NCI-H446 (cell line): ENCODE measurements around the gene F2RL1.
"Not testable (repeated sequence)": the region's sequence is repeated elsewhere in the genome, so short reads cannot be mapped to it uniquely, and the experiment has no call there.

Experiments
- DNase-seq, 2 experiments: peaks; one replicate each; lab custom pipeline; 2025; lab: John Stamatoyannopoulos, UW

F2RL1 gene

DNA sequence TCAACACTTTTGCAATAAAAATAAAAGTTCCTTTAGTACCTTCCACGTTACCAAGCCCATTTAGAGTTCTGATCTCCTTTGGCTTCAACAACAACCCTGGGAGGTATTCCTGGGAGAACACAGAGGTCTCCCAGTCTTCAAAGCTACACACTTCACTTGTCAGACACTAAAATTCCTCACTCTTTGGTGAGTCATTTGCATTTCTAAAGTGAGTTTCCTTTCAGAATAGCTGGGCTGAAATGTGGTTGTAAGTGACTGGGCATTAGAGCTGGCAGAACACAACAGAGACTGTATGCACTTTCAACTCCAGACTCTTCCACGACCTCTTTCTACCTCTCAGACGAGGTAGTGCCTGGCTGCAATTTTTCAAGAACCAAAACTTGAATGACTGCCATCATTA is 11.5 kb upstream of the F2RL1 start:
- no peak for DNase-seq

GRCh38 chr5:76808141-76808691 is 10.6 kb upstream of the F2RL1 start:
- no peak for DNase-seq

- DNase-seq: no peak
These were observed 9.7 kb upstream of the F2RL1 start for GRCh38 chr5:76809141-76809540.

- DNase-seq: no peak
These were observed 8.6 kb upstream of the F2RL1 start for GRCh38 chr5:76810236-76810635.

- DNase-seq: no peak
These were observed 7.6 kb upstream of the F2RL1 start for GRCh38 chr5:76811214-76811613.

GRCh38 chr5:76812209-76812608 is 6.6 kb upstream of the F2RL1 start:
- not testable (repeated sequence) for DNase-seq

GRCh38 chr5:76813982-76814562 is 4.8 kb upstream of the F2RL1 start:
- no peak for DNase-seq

DNA sequence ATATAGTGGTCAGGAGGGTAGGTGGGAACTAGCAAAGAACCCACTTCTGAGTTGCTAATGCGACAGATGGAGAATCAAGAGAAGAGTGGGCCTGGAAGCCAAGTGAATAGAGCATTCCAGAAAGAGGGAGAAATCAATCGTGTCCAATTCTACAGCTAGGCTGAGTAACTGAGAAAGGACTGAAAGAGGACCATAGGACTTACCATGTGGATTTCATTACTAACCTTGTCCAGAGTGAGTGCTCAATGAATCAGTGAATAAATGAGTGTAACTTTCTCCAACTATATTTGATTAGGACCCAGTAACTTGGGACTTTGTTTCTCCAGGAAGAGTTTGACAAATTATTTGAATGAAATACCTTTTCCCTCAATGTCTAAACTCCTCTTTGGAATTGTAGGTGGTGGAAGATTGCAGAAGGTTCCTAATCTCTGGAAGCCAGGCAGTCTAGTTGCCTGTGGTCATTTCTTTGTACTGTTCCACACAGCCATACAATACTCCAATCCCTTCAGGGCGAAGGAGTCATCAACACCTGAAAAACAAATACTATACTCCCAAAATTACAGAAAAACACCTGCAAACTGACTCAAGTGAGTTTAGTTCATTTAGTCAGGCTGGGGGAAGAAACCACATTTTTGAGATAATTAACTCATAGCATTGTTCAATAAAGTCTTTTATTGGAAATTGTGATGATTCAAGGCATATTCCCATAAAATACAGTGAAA is 2.6 kb upstream of the F2RL1 start:
- no peak for DNase-seq

- no peak for DNase-seq
These were observed 1.2 kb downstream of the F2RL1 start for GRCh38 chr5:76819851-76820525.

DNA sequence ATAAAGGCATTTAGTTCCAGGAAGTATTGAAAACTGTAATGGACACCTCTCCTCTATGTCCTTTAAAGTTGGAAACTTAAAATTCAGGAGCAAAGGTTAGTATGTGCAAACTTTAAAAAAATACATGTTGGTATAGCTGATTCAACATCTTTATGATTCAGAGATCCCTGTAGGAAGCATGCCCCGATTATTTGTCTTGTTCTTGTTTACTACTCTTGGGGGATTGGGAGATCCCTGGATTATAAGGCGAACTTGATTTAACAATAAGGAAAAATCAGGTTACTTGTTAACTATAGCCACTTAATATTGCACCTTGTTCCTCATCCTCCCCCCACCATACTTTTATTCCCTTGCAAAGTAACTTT is 1.7 kb downstream of the F2RL1 start:
- DNase-seq: no peak

DNA sequence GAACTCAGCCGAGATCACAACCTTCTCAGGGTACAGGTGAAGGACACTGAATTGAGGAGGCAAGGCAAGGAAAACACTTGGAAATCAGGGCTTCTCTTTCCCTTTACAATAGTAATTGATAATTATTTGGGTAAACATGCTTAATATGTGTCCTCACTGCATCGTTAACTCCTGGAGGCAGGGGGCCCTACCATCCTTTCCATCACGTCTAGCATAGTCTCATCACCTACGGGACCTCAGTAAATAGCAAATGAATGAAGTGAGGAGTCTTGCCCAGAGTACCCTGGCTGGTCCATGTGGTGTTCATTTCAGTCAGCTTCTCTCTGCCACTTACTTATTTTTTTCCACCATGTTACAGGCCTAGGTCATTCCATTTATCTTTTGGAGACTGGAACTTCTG is 2.3 kb downstream of the F2RL1 start:
- no peak for DNase-seq

- DNase-seq: not testable (repeated sequence)
These were observed 3.4 kb downstream of the F2RL1 start for GRCh38 chr5:76822105-76822731.

DNA sequence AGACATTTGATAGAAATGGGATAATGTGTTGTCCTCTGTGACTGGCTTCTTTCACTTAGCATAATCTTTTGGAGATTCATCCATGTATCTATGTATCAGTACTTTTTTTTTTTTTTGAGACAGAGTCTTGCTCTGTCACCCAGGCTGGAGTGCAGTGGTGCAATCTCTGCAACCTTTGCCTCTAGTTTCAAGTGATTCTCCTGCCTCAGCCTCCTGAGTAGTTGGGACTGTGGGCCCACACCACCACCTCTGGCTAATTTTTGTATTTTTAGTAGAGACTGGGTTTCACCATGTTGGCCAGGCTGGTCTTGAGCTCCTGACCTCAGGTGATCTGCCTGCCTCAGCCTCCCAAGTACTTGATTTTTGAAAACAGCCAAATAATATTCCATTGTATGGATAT is 7.6 kb downstream of the F2RL1 start:
- not testable (repeated sequence) for DNase-seq

DNA sequence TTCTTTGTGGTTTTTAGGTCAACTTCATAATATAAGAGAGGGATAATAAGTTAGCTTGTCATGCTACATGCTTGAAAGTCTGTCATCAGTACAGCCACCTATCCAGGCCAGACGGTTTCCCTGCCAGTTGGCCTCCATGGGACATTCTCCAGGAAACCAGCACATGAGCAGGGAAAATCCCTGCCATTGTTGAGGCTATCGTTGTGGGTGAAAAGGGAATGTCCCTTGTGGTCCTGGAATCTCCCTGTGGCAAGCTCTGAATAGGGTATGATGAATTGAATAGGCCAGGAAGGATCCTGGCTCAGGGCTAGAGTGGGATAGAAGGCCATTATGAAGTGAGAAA is 12.3 kb downstream of the F2RL1 start:
- no peak for DNase-seq

- DNase-seq: no peak
These were observed 17.4 kb downstream of the F2RL1 start for GRCh38 chr5:76836181-76836580.

- DNase-seq: no peak
These were observed 17.8 kb downstream of the F2RL1 start for GRCh38 chr5:76836585-76836984.

DNA sequence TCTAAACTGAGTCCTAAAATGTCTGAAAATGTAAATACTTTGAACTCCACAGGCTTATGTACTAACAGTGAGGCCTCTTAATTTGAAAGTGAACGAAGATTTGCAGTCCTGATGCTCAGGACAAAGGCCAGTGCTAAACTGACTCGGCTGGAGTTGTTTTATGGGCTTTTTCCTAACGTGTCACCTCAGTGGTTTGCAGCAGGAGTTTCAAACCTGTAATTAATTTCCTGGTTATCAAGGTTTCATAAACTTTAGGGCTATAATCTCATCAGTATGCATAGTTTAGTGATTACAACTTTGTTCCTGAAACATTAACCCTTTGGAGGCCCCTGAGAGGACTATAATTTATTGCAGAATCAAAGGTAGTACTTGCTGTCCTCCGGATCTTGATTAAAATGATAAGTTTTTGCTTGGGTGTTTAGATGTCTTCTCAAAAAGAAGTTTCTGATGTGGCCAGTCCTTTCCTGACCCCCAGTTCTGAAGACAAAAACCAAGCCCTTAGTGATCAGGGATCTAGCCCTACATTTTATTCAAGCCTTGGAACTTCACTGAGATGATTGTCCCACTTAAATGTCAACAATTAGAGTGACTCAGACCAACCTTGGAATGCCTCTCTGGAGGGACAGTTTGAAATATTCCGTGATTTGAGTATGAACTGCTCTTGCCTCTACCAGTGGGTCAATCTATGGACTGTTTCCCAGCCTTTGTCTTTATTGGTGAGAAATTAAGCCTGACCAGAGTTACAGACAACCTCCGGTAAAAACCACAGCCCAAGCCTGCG is 19.8 kb downstream of the F2RL1 start:
- no peak for DNase-seq

- DNase-seq: no peak
These were observed 22.5 kb downstream of the F2RL1 start for GRCh38 chr5:76841361-76841760.

GRCh38 chr5:76845890-76846289 is 27.1 kb downstream of the F2RL1 start:
- DNase-seq: no peak

- DNase-seq: no peak
These were observed 30.8 kb downstream of the F2RL1 start, which contains the start of gene S100Z for GRCh38 chr5:76849419-76850291. TSS of gene S100Z (plus strand) at chr5:76850014. CDS start at chr5:76875360, 25,346 bp downstream.
